Stimulated activated memory B cell treated with anti-CD40 and anti-IgM and Interleukin-4, amounts not matched to agents 10 μg/mL and 1 μg/mL and 100 μg/mL, for 72 hours (primary cell): ENCODE results near the gene EIF5B.

Experiments used
- ATAC-seq: fragments of 150-1000 bp; cut with Tn5 transposase; 2 replicates; pipeline ENCODE4 v1.10.0; 2021
- H3K27ac Mint-ChIP-seq: one replicate; pipeline ENCODE4 v1.8.0; 2022; ENCODE audit warnings: mild to moderate bottlenecking, mixed read lengths
- H3K27me3 Mint-ChIP-seq: one replicate; pipeline ENCODE4 v1.8.0; 2022; ENCODE audit warnings: mixed read lengths
- H3K36me3 Mint-ChIP-seq: one replicate; pipeline ENCODE4 v1.8.0; 2022; ENCODE audit warnings: mixed read lengths
- H3K4me1 Mint-ChIP-seq: one replicate; pipeline ENCODE4 v1.8.0; 2022; ENCODE audit warnings: mixed read lengths
- H3K4me3 Mint-ChIP-seq: one replicate; pipeline ENCODE4 v1.8.0; 2022; ENCODE audit warnings: mild to moderate bottlenecking, moderate library complexity, mixed read lengths
- H3K9me3 Mint-ChIP-seq: one replicate; pipeline ENCODE4 v1.8.0; 2022; ENCODE audit warnings: mixed read lengths

Gene EIF5B

GRCh38 chr2:99389371-99389770 lies 52.2 kb downstream of the EIF5B start:
- no peak for ATAC-seq
- H3K4me3 Mint-ChIP-seq, result no peak overlapping the region
- H3K27me3 Mint-ChIP-seq, result no peaks in the 10 kb centered on the region
- H3K27ac Mint-ChIP-seq, result no peak overlapping the region
- H3K4me1 Mint-ChIP-seq, result no peaks in the 10 kb centered on the region
- no peaks in the 10 kb centered on the region for H3K9me3 Mint-ChIP-seq
- peaks cover 48% of the 10 kb centered on the region for H3K36me3 Mint-ChIP-seq

GRCh38 chr2:99389946-99390345 lies 52.8 kb downstream of the EIF5B start:
- H3K27ac Mint-ChIP-seq, result no peak overlapping the region
- H3K27me3 Mint-ChIP-seq, result no peaks in the 10 kb centered on the region
- H3K4me3 Mint-ChIP-seq, result no peak overlapping the region
- ATAC-seq, result no peak
- peaks cover 45% of the 10 kb centered on the region for H3K36me3 Mint-ChIP-seq
- no peaks in the 10 kb centered on the region for H3K9me3 Mint-ChIP-seq
- no peaks in the 10 kb centered on the region for H3K4me1 Mint-ChIP-seq

GRCh38 chr2:99395589-99396130 lies 58.5 kb downstream of the EIF5B start:
- Mint-ChIP-seq H3K27me3 (no peaks in the 10 kb centered on the region), H3K27ac (no peak overlapping the region), H3K4me3 (no peak overlapping the region), H3K9me3 (no peaks in the 10 kb centered on the region), H3K4me1 (no peaks in the 10 kb centered on the region), H3K36me3 (peaks cover 57% of the 10 kb centered on the region)
- no peak for ATAC-seq

GRCh38 chr2:99397266-99397920 lies 60.2 kb downstream of the EIF5B start:
- H3K4me1 Mint-ChIP-seq, result no peaks in the 10 kb centered on the region
- no peak overlapping the region for H3K4me3 Mint-ChIP-seq
- no peaks in the 10 kb centered on the region for H3K27me3 Mint-ChIP-seq
- ATAC-seq, result no peak
- H3K9me3 Mint-ChIP-seq, result no peaks in the 10 kb centered on the region
- H3K36me3 Mint-ChIP-seq, result peaks cover 50% of the 10 kb centered on the region
- H3K27ac Mint-ChIP-seq, result peak overlapping the region; percentile 29

GRCh38 chr2:99398303-99398702 lies 61.1 kb downstream of the EIF5B start:
- Mint-ChIP-seq H3K36me3 (peaks cover 56% of the 10 kb centered on the region), H3K4me1 (no peaks in the 10 kb centered on the region), H3K27me3 (no peaks in the 10 kb centered on the region), H3K9me3 (no peaks in the 10 kb centered on the region), H3K27ac (peak overlapping the region; percentile 29), H3K4me3 (no peak overlapping the region)
- no peak for ATAC-seq

GRCh38 chr2:99399063-99399462 lies 61.9 kb downstream of the EIF5B start:
- H3K27me3 Mint-ChIP-seq, result no peaks in the 10 kb centered on the region
- no peak overlapping the region for H3K27ac Mint-ChIP-seq
- ATAC-seq, result no peak
- H3K9me3 Mint-ChIP-seq, result no peaks in the 10 kb centered on the region
- no peak overlapping the region for H3K4me3 Mint-ChIP-seq
- no peaks in the 10 kb centered on the region for H3K4me1 Mint-ChIP-seq
- peaks cover 62% of the 10 kb centered on the region for H3K36me3 Mint-ChIP-seq

- Mint-ChIP-seq H3K27ac (no peak overlapping the region), H3K27me3 (no peaks in the 10 kb centered on the region), H3K36me3 (peaks cover 61% of the 10 kb centered on the region), H3K4me3 (no peak overlapping the region), H3K4me1 (no peaks in the 10 kb centered on the region), H3K9me3 (no peaks in the 10 kb centered on the region)
- ATAC-seq, result no peak
These were observed 62.6 kb downstream of the EIF5B start for GRCh38 chr2:99399795-99400194.

- Mint-ChIP-seq H3K4me1 (no peaks in the 10 kb centered on the region), H3K36me3 (peaks cover 52% of the 10 kb centered on the region), H3K9me3 (no peaks in the 10 kb centered on the region), H3K27ac (no peak overlapping the region), H3K4me3 (no peak overlapping the region), H3K27me3 (no peaks in the 10 kb centered on the region)
- no peak for ATAC-seq
These were observed 64.7 kb downstream of the EIF5B start for GRCh38 chr2:99401841-99402240.

GRCh38 chr2:99403084-99403483 lies 65.9 kb downstream of the EIF5B start:
- no peak overlapping the region for H3K27ac Mint-ChIP-seq
- H3K36me3 Mint-ChIP-seq, result peaks cover 42% of the 10 kb centered on the region
- H3K4me3 Mint-ChIP-seq, result no peak overlapping the region
- no peak for ATAC-seq
- no peaks in the 10 kb centered on the region for H3K9me3 Mint-ChIP-seq
- H3K27me3 Mint-ChIP-seq, result no peaks in the 10 kb centered on the region
- H3K4me1 Mint-ChIP-seq, result no peaks in the 10 kb centered on the region

- Mint-ChIP-seq H3K9me3 (no peaks in the 10 kb centered on the region), H3K4me3 (no peak overlapping the region), H3K27ac (no peak overlapping the region), H3K27me3 (no peaks in the 10 kb centered on the region), H3K36me3 (peaks cover 38% of the 10 kb centered on the region), H3K4me1 (no peaks in the 10 kb centered on the region)
- ATAC-seq, result no peak
These were observed 66.3 kb downstream of the EIF5B start for GRCh38 chr2:99403524-99403923.

- Mint-ChIP-seq H3K27me3 (no peaks in the 10 kb centered on the region), H3K9me3 (no peaks in the 10 kb centered on the region), H3K27ac (no peak overlapping the region), H3K36me3 (peaks cover 33% of the 10 kb centered on the region), H3K4me1 (no peaks in the 10 kb centered on the region), H3K4me3 (no peak overlapping the region)
- ATAC-seq, result no peak
These were observed 67.0 kb downstream of the EIF5B start for GRCh38 chr2:99404039-99404796.

- H3K27me3 Mint-ChIP-seq, result no peaks in the 10 kb centered on the region
- no peak overlapping the region for H3K27ac Mint-ChIP-seq
- H3K4me1 Mint-ChIP-seq, result no peaks in the 10 kb centered on the region
- peaks cover 26% of the 10 kb centered on the region for H3K36me3 Mint-ChIP-seq
- H3K4me3 Mint-ChIP-seq, result no peak overlapping the region
- no peak for ATAC-seq
- H3K9me3 Mint-ChIP-seq, result no peaks in the 10 kb centered on the region
These were observed 67.8 kb downstream of the EIF5B start for GRCh38 chr2:99404797-99405669.

- ATAC-seq, result no peak
- Mint-ChIP-seq H3K36me3 (peaks cover 26% of the 10 kb centered on the region), H3K27ac (no peak overlapping the region)
These were observed 68.9 kb downstream of the EIF5B start for GRCh38 chr2:99406137-99406536.

GRCh38 chr2:99410276-99410675 lies 73.1 kb downstream of the EIF5B start:
- Mint-ChIP-seq H3K27me3 (no peaks in the 10 kb centered on the region), H3K36me3 (peaks cover 22% of the 10 kb centered on the region), H3K9me3 (no peaks in the 10 kb centered on the region), H3K4me1 (no peaks in the 10 kb centered on the region), H3K4me3 (no peak overlapping the region), H3K27ac (no peak overlapping the region)
- ATAC-seq, result no peak

More at GRCh38 chr2:99406137-99406536, 68.9 kb downstream of the EIF5B start:
- Mint-ChIP-seq H3K4me1 (no peaks in the 10 kb centered on the region), H3K27me3 (no peaks in the 10 kb centered on the region), H3K9me3 (no peaks in the 10 kb centered on the region), H3K4me3 (no peak overlapping the region)

GRCh38 chr2:99414566-99414965 lies 77.4 kb downstream of the EIF5B start:
- Mint-ChIP-seq H3K9me3 (no peaks in the 10 kb centered on the region), H3K36me3 (peaks cover 34% of the 10 kb centered on the region), H3K27me3 (no peaks in the 10 kb centered on the region), H3K4me1 (no peaks in the 10 kb centered on the region), H3K4me3 (no peak overlapping the region), H3K27ac (no peak overlapping the region)
- ATAC-seq, result no peak
